ENCODE measurements around the gene CYB5R3.

Gene CYB5R3

GRCh38 chr22:42646569-42647525, 2.3 kb downstream of the CYB5R3 start:
- DNase-seq (ENCODE audit: low read depth in 3 of 3, low spot score in 1 of 3): no peak

GRCh38 chr22:42645938-42646568, 3.1 kb downstream of the CYB5R3 start:
- no peak for DNase-seq (ENCODE audit: low read depth in 3 of 3, low spot score in 1 of 3)

GRCh38 chr22:42645341-42645937, 3.8 kb downstream of the CYB5R3 start:
- DNase-seq (ENCODE audit: low read depth in 3 of 3, low spot score in 1 of 3): no peak

GRCh38 chr22:42644422-42645340, 4.5 kb downstream of the CYB5R3 start:
- DNase-seq (ENCODE audit: low read depth in 3 of 3, low spot score in 1 of 3): no peak

- no peak for DNase-seq (ENCODE audit: low read depth in 3 of 3, low spot score in 1 of 3)
These were observed 5.4 kb downstream of the CYB5R3 start for GRCh38 chr22:42643634-42644421.

- DNase-seq (ENCODE audit: low read depth in 3 of 3, low spot score in 1 of 3): no peak
These were observed 6.2 kb downstream of the CYB5R3 start for GRCh38 chr22:42642806-42643633.

GRCh38 chr22:42641801-42642413, 7.3 kb downstream of the CYB5R3 start:
- DNase-seq (ENCODE audit: low read depth in 3 of 3, low spot score in 1 of 3): no peak

GRCh38 chr22:42639541-42640241, 9.5 kb downstream of the CYB5R3 start:
- DNase-seq (ENCODE audit: low read depth in 3 of 3, low spot score in 1 of 3): no peak

- DNase-seq (ENCODE audit: low read depth in 3 of 3, low spot score in 1 of 3): no peak
These were observed 11.6 kb downstream of the CYB5R3 start for GRCh38 chr22:42637555-42637954.

- DNase-seq (ENCODE audit: low read depth in 3 of 3, low spot score in 1 of 3): no peak
These were observed 12.7 kb downstream of the CYB5R3 start for GRCh38 chr22:42636506-42636905.

- no peak for DNase-seq (ENCODE audit: low read depth in 3 of 3, low spot score in 1 of 3)
These were observed 13.7 kb downstream of the CYB5R3 start for GRCh38 chr22:42635531-42635930.

- DNase-seq (ENCODE audit: low read depth in 3 of 3, low spot score in 1 of 3): no peak
These were observed 16.2 kb downstream of the CYB5R3 start for GRCh38 chr22:42633013-42633412.

- no peak for DNase-seq (ENCODE audit: low read depth in 3 of 3, low spot score in 1 of 3)
These were observed 17.1 kb downstream of the CYB5R3 start for GRCh38 chr22:42632096-42632495.

- DNase-seq (ENCODE audit: low read depth in 3 of 3, low spot score in 1 of 3): no peak
These were observed 18.1 kb downstream of the CYB5R3 start for GRCh38 chr22:42630901-42631602.

GRCh38 chr22:42630211-42630610, 19.0 kb downstream of the CYB5R3 start:
- DNase-seq (ENCODE audit: low read depth in 3 of 3, low spot score in 1 of 3): no peak

- DNase-seq (ENCODE audit: low read depth in 3 of 3, low spot score in 1 of 3): no peak
These were observed 21.2 kb downstream of the CYB5R3 start for GRCh38 chr22:42627981-42628380.

- DNase-seq (ENCODE audit: low read depth in 3 of 3, low spot score in 1 of 3): no peak
These were observed 22.1 kb downstream of the CYB5R3 start for GRCh38 chr22:42626951-42627625.
